Endothelial cell of umbilical vein (primary cell): Measurements from ENCODE around the gene PPP3CA. TPM values are rescaled to one million over a fixed set of nuclear protein-coding genes. Genes with fewer than 3 reads are reported as not detected.

Source experiments
- BruUV-seq: library from RNA; stranded (reverse); fragments of 400-500 nt; replicated peaks from 2 replicates; lab custom pipeline; 2021; lab: Mats Ljungman, UMichigan
- CTCF ChIA-PET: fragments of 300-600, 350-600 bp; sonication (Branson Sonifier 250); formaldehyde crosslinking; loops from one replicate; lab custom pipeline; 2021; ENCODE audit warnings: antibody characterized with exemption, inconsistent platforms; lab: Charles Lee
- POLR2A ChIA-PET: fragments of 300-600, 350-600 bp; sonication (Branson Sonifier 250); formaldehyde crosslinking; loops from one replicate; lab custom pipeline; 2021; ENCODE audit warnings: antibody characterized with exemption, inconsistent platforms; lab: Charles Lee
- DNase-seq: peaks from one replicate; pipeline ENCODE4 v3.0.0-alpha.2; 2011; ENCODE audit warnings: low read depth, low spot score
- FAIRE-seq: peaks from 2 replicates; lab custom pipeline; 2011; peaks lifted over from hg19 to GRCh38; lab: Jason Lieb, UNC
- H2AFZ ChIP-seq: 2 replicates; pipeline ENCODE4 v1.6.0; 2012; ENCODE audit warnings: low read depth, low read length, control low read depth, inconsistent platforms
- H3K27ac ChIP-seq: 2 replicates; pipeline ENCODE4 v1.5.1; 2011; ENCODE audit warnings: low read depth, mild to moderate bottlenecking, control low read depth, low read length, moderate library complexity; ENCODE audit not compliant: insufficient read depth
- H3K27me3 ChIP-seq, 2 experiments: 2 replicates each; pipeline versions ENCODE4 v1.6.0 to v1.6.1; 2011; ENCODE audit warnings: low read length in 2 of 2, mixed read lengths in 1 of 2; ENCODE audit not compliant: control insufficient read depth in 2 of 2, insufficient read depth in 2 of 2
- H3K36me3 ChIP-seq, 2 experiments: 2 replicates in 1 of 2; 3 replicates in 1 of 2; pipeline ENCODE4 v1.5.1; 2011; ENCODE audit warnings: low read length in 2 of 2, mild to moderate bottlenecking in 1 of 2, moderate library complexity in 1 of 2; ENCODE audit not compliant: control insufficient read depth in 2 of 2, insufficient read depth in 2 of 2; ENCODE audit errors: extremely low read depth in 1 of 2
- H3K4me1 ChIP-seq: 3 replicates; pipeline ENCODE4 v1.5.1; 2011; ENCODE audit warnings: mild to moderate bottlenecking, low read length; ENCODE audit not compliant: control insufficient read depth, insufficient read depth; ENCODE audit errors: extremely low read depth
- H3K4me2 ChIP-seq: 2 replicates; pipeline ENCODE4 v1.6.1; 2011; ENCODE audit warnings: low read length, control low read depth, mixed read lengths; ENCODE audit not compliant: insufficient read depth
- H3K4me3 ChIP-seq, 3 experiments: fragments of 200-600 bp in 1 of 3; sonication (generic), shearing (Covaris generic) in 1 of 3; replicated peaks in 1 of 3; 2 replicates each; pipeline ENCODE4 v1.5.1; 2011 to 2016; ENCODE audit warnings: control low read depth in 3 of 3, low read length in 3 of 3, mild to moderate bottlenecking in 2 of 3, inconsistent platforms in 1 of 3, low read depth in 1 of 3, moderate library complexity in 1 of 3; ENCODE audit not compliant: insufficient read depth in 1 of 3
- H3K79me2 ChIP-seq: 2 replicates; pipeline ENCODE4 v1.6.0; 2012; ENCODE audit warnings: low read length, inconsistent platforms; ENCODE audit not compliant: control insufficient read depth, insufficient read depth
- H3K9ac ChIP-seq: replicated peaks from 2 replicates; pipeline ENCODE3; 2011; ENCODE audit warnings: low read length, control low read depth; ENCODE audit not compliant: insufficient read depth; ENCODE audit errors: extremely low read depth
- H3K9me1 ChIP-seq: replicated peaks from 3 replicates; pipeline ENCODE4 v1.6.0; 2011; ENCODE audit warnings: mild to moderate bottlenecking, low read length; ENCODE audit not compliant: control insufficient read depth, insufficient read depth; ENCODE audit errors: extremely low read depth
- H3K9me3 ChIP-seq: replicated peaks from 2 replicates; pipeline ENCODE4 v1.5.1; 2012; ENCODE audit warnings: low read length, inconsistent platforms; ENCODE audit not compliant: control insufficient read depth, insufficient read depth
- H4K20me1 ChIP-seq: replicated peaks from 2 replicates; pipeline ENCODE3; 2011; ENCODE audit warnings: mild to moderate bottlenecking, low read length; ENCODE audit not compliant: control insufficient read depth, insufficient read depth; ENCODE audit errors: extremely low read depth
- EZH2 ChIP-seq: IDR thresholded peaks from 2 replicates; pipeline ENCODE4 v1.6.1; 2012; ENCODE audit warnings: borderline replicate concordance, low read depth, mild to moderate bottlenecking, moderate library complexity, low read length, inconsistent platforms; ENCODE audit not compliant: severe bottlenecking
- FOS ChIP-seq: IDR thresholded peaks from 2 replicates; pipeline ENCODE4 v1.6.1; 2011; ENCODE audit warnings: mild to moderate bottlenecking, low read length, moderate library complexity, borderline replicate concordance; ENCODE audit not compliant: insufficient read depth
- GATA2 ChIP-seq: IDR thresholded peaks from 2 replicates; pipeline ENCODE4 v1.7.0; 2011; ENCODE audit warnings: low read depth, mild to moderate bottlenecking, moderate library complexity, mixed read lengths, low read length; ENCODE audit not compliant: insufficient read length, insufficient read depth
- JUN ChIP-seq: IDR thresholded peaks from 2 replicates; pipeline ENCODE4 v1.6.1; 2011; ENCODE audit warnings: borderline replicate concordance, low read depth; ENCODE audit not compliant: insufficient read length, insufficient read depth
- MYC ChIP-seq: IDR thresholded peaks from one replicate; pipeline ENCODE4 v1.6.1; 2011; ENCODE audit warnings: mild to moderate bottlenecking, low read depth, low read length
- POLR2A ChIP-seq: IDR thresholded peaks from 2 replicates; pipeline ENCODE4 v1.6.1; 2012; ENCODE audit warnings: low read depth, mild to moderate bottlenecking, control low read depth, low read length
- POLR2AphosphoS5 ChIP-seq: IDR thresholded peaks from 2 replicates; pipeline ENCODE4 v1.6.1; 2012; ENCODE audit warnings: low read depth, mild to moderate bottlenecking, control low read depth, low read length, moderate library complexity; ENCODE audit not compliant: insufficient read depth
- dilution Hi-C: fragments of 300-500 bp; cut with MboI; formaldehyde crosslinking; loops from one replicate; pipeline ENCODE4 v1.15.0; 2019; ENCODE audit warnings: low sequenced_read_pairs; ENCODE audit not compliant: extremely low pct_ligation_motif_present
- intact Hi-C: fragments of 100-400 bp; cut with micrococcal nuclease; formaldehyde crosslinking; loops from one replicate; pipeline ENCODE4 v1.10.0; 2022
- polyA plus RNA-seq, 4 experiments: library from polyadenylated mRNA; depleted of rRNA in 3 of 4; stranded (reverse) in 3 of 4; unstranded in 1 of 4; fragments of >200 nt; gene quantifications; 2 replicates each; pipeline versions ENCODE4 v1.2.1 to v1.2.3, GENCODE V29; 2011 to 2012; ENCODE audit warnings: missing spikeins in 1 of 4
- total RNA-seq: library from RNA; stranded (reverse); gene quantifications from 2 replicates; pipeline ENCODE4 v1.2.3, GENCODE V29; 2021
- TF ChIP-seq, protein P1 (sequence below), 2 donors: IDR thresholded peaks; 1 replicate in 1 of 2; 2 replicates in 1 of 2; pipeline ENCODE4 v1.5.1; 2011; ENCODE audit warnings: low read length in 2 of 2, mild to moderate bottlenecking in 2 of 2, moderate library complexity in 2 of 2, control low read depth in 1 of 2, inconsistent platforms in 1 of 2, low read depth in 1 of 2; ENCODE audit not compliant: insufficient read depth in 1 of 2; ENCODE audit errors: extremely low read depth in 1 of 2
- TF ChIP-seq, protein P2 (sequence below): IDR thresholded peaks from 2 replicates; pipeline ENCODE4 v1.6.1; 2011; ENCODE audit not compliant: insufficient read depth, insufficient read length

Gene PPP3CA
- total and polyA plus RNA-seq, 2 donors (not counting 3 experiments of a cell fraction or from before 2014, with no cell fraction given), result 7.0 to 43.3 TPM

DNA sequence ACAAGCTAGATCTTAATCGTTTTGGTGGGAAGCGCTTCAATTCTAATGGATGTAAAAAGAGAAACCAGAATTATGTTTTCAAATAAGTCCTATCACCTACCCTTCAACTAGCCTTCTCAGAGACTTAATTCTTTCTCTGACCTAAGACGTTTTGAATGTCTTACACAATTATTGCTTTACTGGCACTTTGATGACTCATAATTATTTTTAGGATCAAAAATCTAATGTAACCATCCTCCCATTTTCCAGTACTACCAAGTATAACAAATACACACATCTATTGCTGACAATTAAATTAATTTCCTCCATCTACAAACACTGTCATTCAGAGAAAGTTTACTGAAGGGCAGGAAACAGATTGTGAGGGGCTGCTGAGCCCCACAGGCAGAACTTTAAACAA lies 108.6 kb downstream of the PPP3CA start:
- no peaks in the 10 kb centered on the region for H3K36me3 ChIP-seq
- dilution Hi-C loops, result no loop called here
- peaks cover 4% of the 10 kb centered on the region for H4K20me1 ChIP-seq
- H3K9ac ChIP-seq, result no peak overlapping the region
- H3K4me1 ChIP-seq, result peaks cover 8% of the 10 kb centered on the region
- intact Hi-C loops, result no loop called here
- CTCF ChIA-PET, result interaction anchor here (0.9 kb wide), 1 partner anchor 866 kb away, joined by 3 read pairs; no protein-coding TSS in a partner anchor
- TF ChIP-seq JUN (peak; percentile 79), POLR2AphosphoS5 (no peak), FOS (peak; percentile 60)
- TF ChIP-seq, protein P1, sequence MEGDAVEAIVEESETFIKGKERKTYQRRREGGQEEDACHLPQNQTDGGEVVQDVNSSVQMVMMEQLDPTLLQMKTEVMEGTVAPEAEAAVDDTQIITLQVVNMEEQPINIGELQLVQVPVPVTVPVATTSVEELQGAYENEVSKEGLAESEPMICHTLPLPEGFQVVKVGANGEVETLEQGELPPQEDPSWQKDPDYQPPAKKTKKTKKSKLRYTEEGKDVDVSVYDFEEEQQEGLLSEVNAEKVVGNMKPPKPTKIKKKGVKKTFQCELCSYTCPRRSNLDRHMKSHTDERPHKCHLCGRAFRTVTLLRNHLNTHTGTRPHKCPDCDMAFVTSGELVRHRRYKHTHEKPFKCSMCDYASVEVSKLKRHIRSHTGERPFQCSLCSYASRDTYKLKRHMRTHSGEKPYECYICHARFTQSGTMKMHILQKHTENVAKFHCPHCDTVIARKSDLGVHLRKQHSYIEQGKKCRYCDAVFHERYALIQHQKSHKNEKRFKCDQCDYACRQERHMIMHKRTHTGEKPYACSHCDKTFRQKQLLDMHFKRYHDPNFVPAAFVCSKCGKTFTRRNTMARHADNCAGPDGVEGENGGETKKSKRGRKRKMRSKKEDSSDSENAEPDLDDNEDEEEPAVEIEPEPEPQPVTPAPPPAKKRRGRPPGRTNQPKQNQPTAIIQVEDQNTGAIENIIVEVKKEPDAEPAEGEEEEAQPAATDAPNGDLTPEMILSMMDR (IDR thresholded peaks at IDR 0.05; ENCODE audit: extremely low read depth in 1 of 2, insufficient read depth in 1 of 2, low read depth in 1 of 2, low read length in 2 of 2), result no peak
- H3K4me2 ChIP-seq, result peak overlapping the region; percentile 49
- H2AFZ ChIP-seq, result no peak overlapping the region
- H3K9me1 ChIP-seq, result no peaks in the 10 kb centered on the region
- FAIRE-seq, result no peak
- H3K79me2 ChIP-seq, result peaks cover 6% of the 10 kb centered on the region
- no peaks in the 10 kb centered on the region for H3K27me3 ChIP-seq
- peak; percentile 79 for DNase-seq
- no peaks in the 10 kb centered on the region for H3K9me3 ChIP-seq
- POLR2A ChIA-PET, result no interaction called here
- no peak overlapping the region for H3K4me3 ChIP-seq
- H3K27ac ChIP-seq, result no peak overlapping the region
- no TSS peak for BruUV-seq

DNA sequence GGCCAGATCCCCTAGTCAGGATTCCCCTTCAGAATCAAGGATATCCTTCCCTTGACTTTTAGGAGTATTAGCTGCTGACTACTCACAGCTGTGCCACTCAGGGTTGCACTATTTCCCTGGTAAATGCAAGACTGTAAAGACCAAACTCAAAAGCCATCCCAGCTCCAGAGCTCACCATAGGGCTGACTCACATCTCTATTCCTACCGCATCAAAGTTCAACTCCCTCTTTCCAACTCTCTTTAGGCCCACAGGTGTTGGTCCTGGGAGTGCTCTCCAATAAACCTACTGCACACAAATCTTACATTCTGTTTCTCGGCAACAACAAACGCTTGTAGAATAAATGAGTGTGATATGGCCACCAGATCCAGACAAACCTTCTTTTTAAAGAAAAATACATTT lies 109.6 kb downstream of the PPP3CA start:
- peaks cover 4% of the 10 kb centered on the region for H4K20me1 ChIP-seq
- DNase-seq, result no peak
- H3K9me3 ChIP-seq, result no peaks in the 10 kb centered on the region
- no peaks in the 10 kb centered on the region for H3K36me3 ChIP-seq
- FAIRE-seq, result no peak
- no peak overlapping the region for H3K9ac ChIP-seq
- dilution Hi-C loops, result no loop called here
- no peak overlapping the region for H3K4me3 ChIP-seq
- intact Hi-C loops, result no loop called here
- no peak for TF ChIP-seq JUN
- no peak for TF ChIP-seq GATA2
- no peak for TF ChIP-seq EZH2
- no peak for TF ChIP-seq FOS
- TF ChIP-seq POLR2AphosphoS5, result no peak
- no peak for TF ChIP-seq POLR2A
- TF ChIP-seq MYC, result no peak
- TF ChIP-seq, protein P1 (IDR thresholded peaks at IDR 0.05; ENCODE audit: extremely low read depth in 1 of 2, insufficient read depth in 1 of 2, low read depth in 1 of 2, low read length in 2 of 2), result no peak
- TF ChIP-seq, protein P2, sequence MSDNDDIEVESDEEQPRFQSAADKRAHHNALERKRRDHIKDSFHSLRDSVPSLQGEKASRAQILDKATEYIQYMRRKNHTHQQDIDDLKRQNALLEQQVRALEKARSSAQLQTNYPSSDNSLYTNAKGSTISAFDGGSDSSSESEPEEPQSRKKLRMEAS, result no peak
- no peaks in the 10 kb centered on the region for H3K9me1 ChIP-seq
- H3K27ac ChIP-seq, result no peak overlapping the region
- CTCF ChIA-PET, result interaction anchor here (0.9 to 1.7 kb wide), 4 partner anchors 13 to 865 kb away, joined by 3 to 5 read pairs (median 4); no protein-coding TSS in a partner anchor
- peaks cover 8% of the 10 kb centered on the region for H3K4me1 ChIP-seq
- no peak overlapping the region for H3K4me2 ChIP-seq
- POLR2A ChIA-PET, result no interaction called here
- BruUV-seq, result no TSS peak
- H3K79me2 ChIP-seq, result peaks cover 3% of the 10 kb centered on the region
- H2AFZ ChIP-seq, result no peak overlapping the region
- no peaks in the 10 kb centered on the region for H3K27me3 ChIP-seq
